NCI-H2029 (cell line): ENCODE measurements around the gene HDAC1.
"Not testable (repeated sequence)": the region's sequence is repeated elsewhere in the genome, so short reads cannot be mapped to it uniquely, and the experiment has no call there.

Experiments
- DNase-seq: peaks from one replicate; lab custom pipeline; 2025; lab: John Stamatoyannopoulos, UW

HDAC1 gene

DNA sequence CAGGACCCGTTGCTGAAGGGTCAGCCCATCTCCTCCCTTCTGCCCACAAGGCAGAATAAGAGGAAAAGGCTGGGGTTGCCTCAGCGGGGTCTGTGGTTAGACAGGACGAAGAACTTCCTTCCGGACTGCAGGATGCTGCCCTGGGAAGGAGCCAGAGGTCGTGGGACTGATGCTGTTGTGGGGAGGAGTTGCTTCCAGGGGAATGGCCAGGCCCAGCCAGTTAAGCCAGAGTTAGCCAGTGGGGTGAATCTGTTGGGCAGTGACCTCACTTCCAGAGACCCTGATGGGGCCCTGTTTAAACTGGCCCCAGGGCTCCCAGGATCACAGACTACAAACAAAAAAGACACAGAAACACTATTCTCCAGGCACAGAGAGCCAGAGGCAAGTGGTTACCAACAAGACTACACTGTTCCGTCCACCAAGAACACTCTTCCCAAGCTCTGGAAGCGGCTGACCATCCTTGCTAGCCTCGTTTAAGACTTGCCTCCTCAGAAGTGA lies 57.4 kb downstream of the HDAC1 start:
- no peak for DNase-seq

DNA sequence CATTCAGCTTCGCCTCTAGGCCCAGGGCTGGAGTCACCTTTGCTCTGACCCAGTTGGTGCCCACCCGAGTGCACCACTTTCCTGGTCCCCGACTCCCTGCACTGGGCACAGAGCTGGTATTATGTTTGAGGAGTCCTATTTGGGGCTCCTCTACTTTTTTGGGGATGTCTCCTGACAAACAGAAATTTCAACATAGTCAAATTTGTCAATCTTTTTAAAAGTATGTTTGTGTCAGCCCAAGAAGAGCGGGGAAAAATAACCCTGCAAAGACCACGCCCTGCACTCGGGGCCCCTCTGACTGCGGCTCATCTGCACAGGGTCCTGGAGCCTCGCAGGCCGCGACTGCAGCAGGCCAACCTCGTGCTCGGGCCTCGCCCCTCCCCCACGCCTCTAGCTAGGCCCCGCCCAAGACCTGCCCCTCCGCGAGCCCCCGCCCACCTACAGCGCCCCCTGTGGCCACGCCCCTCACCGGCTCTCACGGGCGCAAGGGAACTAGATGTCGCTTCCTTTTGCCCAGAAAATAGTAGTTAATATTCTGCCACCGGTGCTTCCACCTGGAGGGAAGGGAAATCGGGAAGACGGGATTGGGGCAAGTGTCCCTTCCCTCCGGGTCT lies 59.0 kb downstream of the HDAC1 start:
- peak; percentile 72 for DNase-seq

DNA sequence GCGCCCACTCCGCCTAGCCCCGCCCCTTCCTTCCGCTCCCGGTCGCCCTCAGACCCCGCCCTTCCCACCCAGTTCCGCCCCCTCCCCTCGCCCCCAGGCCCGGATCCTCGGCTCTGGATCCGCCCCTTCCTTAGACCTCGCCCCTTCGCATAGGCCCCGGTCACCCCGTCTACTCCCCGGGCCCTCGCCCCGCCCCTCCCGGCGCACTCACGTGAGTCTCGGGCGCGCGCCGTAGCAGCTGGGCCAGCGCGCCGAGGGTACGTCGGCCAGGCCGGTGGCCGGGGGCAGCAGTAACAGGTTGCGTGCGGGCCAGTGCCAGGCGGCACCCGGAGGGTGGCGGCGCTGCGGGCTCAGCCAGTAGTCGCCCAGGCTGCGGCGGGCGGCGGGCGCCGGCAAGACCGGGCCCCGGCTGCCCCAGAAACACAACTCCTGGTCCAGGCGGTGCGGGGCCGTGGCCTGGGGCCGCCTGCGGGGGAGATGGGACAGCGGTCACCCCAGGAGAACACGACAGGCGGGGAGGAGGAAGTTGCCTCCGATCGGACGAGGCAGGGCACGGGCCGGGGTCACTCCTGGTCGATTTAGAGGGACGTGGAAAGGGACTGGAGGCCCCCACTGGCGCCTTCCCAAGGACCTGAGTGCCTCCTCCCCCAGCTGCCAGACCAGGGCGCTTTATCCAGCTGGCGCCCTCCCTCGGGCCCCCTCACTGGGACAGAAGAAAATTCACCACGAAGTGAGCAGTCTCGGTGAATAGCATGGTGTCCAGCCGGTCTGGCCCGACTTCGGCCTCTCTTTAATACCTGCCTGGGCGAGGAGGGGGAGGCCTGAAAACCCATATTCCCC lies 59.7 kb downstream of the HDAC1 start:
- peak; percentile 88 for DNase-seq

DNA sequence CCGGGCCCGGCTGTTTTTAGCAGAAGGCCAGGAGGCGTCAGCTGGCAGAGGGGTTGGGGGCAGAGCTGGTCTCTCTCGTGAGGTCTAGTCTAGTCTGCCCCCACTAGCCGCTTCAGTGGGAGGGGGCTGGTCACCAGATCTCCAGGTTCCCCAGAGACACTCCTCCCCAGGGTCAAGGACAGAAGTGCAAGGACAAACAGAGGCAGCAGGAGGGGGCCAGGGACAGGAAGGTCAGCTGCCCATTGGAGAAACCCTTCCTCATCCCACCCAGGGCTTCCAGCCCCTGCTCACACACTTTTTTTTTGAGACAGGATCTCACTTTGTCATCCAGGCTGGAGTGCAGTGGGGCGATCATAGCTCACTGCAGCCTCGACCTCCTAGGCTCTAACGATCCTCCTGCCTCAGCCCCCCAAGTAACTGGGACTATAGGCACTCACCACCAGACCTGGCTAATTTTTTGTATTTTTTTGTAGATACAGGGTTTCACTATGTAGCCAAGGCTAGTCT lies 60.4 kb downstream of the HDAC1 start:
- no peak for DNase-seq

DNA sequence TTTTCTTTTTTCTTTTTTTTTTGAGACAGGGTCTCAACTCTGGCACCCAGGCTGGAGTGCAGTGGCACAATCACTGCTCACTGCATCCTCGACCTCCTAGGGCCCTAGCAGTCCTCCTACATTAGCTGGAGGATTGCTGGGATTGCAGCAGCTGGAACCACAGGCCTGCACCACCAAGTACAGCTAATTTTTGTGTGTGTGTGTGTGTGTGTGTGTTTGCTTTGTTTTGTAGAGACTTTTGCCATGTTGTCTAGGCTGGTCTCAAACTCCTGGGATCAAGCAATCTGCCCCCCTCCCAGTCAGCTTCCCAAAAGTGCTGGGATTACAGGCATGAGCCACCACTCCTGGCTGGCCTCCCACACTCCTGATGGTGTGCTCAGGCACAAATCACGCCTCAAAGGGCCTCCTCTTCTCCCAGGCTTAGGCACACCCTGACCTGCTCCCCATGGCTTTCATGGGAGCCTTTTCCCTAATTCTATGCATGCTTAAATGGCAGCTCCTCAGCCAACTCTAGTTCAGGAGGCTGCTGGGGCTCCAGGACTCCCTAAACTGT lies 61.0 kb downstream of the HDAC1 start:
- DNase-seq, result no peak

DNA sequence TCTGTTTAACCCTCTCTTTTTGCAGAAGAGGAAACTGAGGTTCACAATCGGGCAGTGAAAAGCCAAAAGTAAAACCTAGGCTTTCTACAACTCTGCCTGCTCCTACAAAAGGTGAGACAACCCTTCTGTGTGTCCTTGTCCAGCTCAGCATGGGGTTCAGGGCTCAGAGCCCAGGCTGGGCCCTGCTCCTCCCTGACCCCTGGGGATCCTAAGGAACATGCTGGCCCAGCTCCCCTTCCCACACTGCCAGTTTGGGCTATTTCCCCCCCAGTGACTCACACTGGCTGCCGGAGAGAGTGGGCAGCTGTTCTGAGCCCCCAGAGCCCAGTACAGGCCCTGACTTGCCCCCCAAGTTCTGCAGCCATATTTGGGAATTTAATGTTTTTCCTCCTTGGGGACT lies 61.5 kb downstream of the HDAC1 start:
- DNase-seq, result no peak

DNA sequence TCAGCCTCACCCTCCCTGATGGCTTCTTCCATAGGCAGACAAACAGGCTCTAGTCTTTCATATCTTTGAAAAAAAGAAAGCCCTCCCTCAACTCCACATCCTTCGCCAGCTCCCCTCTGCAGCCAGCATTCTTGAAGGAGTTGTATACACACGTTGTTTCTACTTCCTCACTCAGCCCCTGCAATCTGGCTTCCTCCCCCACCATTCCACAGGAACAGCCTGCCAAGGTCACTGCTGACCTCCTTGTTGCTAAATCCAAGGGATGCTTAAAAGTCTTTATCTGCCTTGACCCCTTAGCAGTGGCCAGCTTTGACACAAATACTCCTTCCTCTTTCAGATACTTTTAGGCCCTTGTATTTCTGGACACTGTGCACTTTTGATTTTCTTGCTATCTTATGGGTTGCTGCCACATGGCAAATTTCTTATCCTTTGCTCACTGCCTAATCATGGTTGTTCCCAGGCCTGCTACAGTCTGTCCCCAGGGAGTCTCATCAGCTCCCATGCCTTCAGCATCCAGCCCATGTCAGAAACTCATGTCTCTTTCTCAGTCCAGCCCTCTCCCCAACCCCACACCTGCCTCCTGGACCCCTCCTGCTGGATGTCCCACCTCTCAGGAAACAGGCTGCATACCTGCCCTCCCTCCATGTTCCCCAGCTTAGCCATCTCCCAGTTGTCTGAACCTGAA lies 62.1 kb downstream of the HDAC1 start:
- no peak for DNase-seq

DNA sequence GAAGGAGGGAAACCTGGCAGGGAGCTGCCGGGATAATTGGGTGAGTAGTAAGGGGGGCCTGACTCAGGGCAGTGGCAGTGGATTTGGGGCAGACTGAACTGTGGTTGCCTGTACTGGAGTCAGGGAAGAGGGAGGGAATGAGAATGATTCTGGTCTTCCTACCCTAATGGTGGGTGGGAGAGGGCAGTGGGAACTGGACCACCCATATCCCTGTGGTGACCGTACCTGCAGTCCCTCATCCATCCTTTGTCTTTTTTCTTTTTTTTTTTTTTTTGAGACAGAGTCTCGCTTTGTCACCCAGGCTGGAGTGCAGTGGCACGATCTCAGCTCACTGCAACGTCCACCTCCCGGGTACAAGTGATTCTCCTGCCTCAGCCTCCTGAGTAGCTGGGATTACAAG lies 63.9 kb downstream of the HDAC1 start:
- not testable (repeated sequence) for DNase-seq

DNA sequence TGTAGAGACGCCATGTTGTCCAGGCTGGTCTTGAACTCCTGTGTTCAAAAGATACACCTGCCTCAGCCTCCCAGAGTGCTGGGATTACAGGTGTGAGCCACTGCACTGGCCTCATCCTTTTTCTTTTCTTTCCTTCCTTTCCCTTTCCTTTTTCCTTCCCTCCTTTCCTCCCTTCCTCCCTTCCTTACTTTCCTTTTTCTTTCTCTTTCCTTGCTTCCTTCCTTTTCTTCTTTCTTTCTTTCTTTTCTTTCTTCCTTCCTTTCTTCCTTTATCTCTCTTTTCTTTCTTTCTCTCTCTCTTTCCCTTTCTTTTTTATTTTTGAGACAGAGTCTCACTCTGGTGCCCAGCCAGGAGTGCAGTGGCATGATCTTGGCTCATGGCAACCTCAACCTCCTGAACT lies 64.6 kb downstream of the HDAC1 start:
- no peak for DNase-seq

DNA sequence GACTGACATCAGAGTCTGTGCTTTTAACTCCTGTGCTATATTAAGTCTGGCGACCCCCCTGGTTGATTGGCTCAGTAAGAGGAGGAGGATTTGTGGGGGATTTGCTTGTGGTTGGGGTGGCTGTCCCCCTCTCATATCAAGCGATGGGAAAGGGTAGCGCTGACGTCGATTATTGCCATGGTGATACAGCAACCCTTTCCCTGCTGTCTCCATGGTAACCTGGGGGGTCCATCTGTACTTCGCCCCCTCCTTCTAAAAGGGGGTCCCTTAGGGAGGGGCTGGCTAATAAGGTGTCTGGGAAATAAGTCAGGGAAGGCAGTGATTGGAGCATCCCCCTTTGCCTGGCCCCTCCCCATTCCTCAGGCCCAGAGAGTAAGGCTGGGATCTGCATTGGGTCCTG lies 65.7 kb downstream of the HDAC1 start:
- DNase-seq, result no peak

DNA sequence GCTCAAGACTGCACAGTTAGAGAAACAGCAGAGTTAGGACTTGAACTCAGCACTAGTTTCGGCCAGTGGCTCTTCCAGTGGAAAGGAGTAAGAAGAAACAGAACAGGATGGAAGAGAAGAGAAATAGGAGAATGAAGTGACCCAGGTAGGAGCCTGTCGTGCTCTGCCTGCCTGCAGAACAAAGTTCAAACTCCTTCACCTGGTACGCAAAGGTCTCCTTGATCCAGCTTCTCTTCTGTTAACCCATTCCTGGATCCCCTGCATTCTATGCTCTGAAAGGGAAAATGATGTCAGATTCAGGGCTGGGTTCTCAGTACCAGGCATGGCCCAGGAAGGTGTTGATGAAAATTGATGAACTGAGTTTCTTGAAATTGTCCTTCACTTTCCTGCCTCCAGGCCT lies 66.6 kb downstream of the HDAC1 start:
- no peak for DNase-seq

DNA sequence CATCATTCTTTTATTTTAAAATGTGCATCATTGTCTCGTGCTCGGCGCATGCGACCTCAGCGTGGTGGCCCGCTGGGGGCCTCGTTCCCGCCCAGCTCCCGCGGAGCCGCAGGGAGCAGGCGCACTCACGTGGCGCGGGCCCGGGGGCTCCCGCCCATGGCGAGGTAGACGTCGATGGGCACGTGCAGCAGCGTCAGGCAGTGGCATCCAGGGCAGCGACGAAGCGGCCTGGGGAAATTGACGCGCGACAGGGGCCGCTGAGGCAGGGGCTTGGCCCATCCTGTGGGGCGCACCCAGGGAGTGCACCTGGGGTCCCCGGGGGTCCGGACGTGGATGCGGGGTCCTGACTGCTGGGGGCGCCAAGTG lies 69.4 kb downstream of the HDAC1 start:
- DNase-seq, result no peak

DNA sequence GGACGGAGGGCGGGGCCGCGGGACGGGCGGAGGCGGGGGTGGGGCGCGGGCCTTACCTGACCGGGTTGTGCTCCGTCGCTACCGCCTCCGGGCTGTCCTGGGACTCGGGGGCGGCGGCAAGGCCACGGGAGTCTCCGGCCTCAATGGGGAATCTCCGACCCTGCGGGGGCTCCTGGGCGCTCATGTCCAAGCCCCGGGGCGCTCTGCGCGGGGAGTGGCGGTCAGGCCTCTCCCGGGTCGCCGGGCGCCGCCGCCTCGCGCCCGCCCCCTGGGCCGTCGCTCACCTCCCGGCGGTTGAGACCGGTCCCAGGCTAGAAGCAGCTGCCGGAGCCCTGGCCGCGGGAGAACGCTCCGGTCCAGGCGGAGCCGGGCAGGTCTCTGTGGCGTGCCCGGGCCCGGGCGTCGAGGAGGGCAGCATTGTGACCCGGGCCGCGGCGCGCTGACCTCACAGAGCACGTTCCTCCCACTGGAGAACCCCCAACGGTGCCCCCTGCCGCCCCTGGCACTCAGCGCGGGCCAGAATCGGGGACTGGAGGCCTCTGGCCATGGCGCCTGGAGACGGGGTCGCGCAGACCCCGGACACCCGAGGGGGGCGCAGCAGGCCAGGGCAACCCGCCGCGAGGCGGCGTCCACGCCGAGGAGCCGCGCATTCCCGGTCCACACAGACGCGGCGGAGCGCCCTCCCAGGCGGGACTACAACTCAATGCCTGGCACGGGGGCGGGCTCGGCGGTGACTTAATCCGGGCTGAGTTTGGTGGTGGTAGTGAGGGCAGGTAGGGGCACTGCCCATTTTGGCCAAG lies 70.0 kb downstream of the HDAC1 start:
- no peak for DNase-seq

DNA sequence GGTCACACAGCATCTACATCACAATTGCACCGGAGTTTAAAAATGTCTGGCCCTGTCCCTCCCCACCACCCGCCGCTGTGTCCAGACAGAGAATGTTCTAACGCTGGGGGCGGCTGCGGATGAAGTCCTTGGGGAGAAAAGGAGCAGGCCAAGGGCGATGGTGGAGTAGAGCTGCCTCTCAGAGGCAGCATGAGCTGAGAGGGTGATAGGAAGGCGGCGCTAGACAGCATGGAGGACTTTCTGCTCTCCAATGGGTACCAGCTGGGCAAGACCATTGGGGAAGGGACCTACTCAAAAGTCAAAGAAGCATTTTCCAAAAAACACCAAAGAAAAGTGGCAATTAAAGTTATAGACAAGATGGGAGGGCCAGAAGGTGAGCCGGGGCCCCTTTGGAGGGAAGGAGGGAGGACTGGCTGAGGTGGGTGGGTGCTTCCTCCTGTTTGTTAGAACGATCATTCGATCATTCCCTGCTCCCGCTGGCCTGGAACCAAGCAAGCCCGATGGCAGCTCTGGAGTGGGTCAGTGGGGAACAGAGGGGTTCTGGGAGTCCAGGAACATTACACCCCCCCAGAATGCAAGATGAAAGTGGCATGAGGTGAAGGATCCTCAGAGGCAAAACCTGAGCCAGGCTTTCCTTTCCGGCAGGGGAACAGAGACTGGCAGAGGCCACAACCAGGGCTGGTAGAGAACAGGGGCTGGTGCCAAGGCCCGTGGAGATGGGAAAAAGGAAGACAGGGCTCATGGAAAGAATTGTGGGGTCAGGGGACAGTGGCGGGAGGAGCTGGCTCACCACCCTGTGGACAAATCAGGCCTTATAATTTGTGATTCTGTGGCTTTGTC lies 70.8 kb downstream of the HDAC1 start, which contains the start of the genes FAM229A and TSSK3:
FAM229A (minus strand) TSS at position 12 of the 840 bp plus-strand sequence. CDS start 394 bp downstream, outside the sequence.
TSSK3 (plus strand) TSS at position 66 of the 840 bp plus-strand sequence; CDS start at position 229, 163 bp downstream.
- no peak for DNase-seq

DNA sequence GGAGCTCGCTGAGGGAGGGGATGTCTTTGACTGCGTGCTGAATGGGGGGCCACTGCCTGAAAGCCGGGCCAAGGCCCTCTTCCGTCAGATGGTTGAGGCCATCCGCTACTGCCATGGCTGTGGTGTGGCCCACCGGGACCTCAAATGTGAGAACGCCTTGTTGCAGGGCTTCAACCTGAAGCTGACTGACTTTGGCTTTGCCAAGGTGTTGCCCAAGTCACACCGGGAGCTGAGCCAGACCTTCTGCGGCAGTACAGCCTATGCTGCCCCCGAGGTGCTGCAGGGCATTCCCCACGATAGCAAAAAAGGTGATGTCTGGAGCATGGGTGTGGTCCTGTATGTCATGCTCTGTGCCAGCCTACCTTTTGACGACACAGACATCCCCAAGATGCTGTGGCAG lies 71.8 kb downstream of the HDAC1 start:
- no peak for DNase-seq

DNA sequence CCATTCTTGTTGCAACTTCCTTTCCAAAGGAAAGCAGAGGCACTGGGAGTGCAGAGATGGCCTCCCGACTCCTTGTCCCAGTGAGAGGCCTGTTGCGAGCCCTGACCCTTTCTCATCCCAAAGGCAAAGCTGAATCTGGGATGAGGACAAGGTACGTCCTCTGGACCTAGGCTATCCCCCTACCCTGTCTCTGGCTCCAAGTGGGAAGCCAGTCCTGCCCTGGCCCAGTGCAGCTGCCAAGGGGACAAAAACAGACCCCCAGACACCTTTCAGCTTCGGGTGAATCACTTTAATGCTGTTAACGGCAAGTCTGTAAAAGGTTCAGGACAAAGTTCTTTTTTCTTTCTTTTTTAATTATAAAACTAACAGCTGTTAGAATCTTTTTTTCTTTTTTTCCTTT lies 73.0 kb downstream of the HDAC1 start:
- DNase-seq, result no peak

DNA sequence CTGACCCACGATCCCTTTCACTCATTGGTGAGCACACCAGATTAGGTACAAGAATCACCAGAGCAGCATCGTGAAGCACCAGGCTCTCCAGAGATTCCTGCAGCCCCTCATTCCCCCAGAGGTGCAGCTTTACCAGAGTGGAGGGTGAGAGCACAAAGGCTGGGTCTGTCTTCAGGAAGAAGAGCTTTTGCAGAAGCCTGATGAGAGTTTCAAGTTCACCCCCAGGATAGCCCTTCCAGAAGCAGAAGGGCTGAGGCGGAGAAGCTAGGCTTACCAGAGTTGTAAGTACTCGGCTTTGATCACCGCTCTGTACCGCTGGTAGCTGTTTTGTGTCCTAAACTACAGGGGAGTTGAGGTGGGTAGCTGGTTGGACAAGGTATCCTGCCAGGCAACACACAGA lies 73.6 kb downstream of the HDAC1 start:
- DNase-seq, result no peak

DNA sequence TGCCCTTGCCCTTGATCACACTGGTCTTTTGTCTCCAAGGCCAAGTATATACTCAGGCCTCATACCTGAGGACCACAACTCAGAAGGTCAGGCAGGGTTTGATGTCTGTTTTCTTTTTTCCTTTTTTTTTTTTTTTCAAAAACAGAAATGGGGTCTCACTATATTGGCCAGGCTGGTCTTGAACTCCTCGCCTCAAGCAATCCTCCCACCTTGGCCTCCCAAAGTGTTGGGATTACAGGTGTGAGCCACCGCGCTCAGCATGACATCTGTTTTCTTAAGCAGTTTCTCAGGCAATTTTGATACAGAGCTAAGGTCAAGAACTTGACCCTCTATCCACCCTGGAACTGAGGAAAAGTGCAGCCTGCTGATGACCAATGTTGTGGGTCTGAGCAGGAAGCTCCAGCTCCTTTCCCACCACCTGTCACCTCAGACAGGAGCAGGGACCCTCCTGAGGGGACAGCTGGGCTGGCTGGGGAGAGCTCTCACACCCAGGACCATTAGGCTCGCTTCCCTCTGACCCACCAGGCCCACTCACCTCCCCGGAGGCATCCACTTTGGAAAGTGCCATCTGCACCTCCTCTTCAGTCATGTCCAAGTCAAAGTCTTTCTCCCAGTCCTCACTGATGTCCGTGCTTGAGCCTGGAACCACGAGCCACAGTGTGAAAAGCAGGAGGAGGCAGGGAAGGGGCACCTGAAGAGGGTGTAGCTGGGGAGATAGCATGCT lies 76.2 kb downstream of the HDAC1 start:
- no peak for DNase-seq

DNA sequence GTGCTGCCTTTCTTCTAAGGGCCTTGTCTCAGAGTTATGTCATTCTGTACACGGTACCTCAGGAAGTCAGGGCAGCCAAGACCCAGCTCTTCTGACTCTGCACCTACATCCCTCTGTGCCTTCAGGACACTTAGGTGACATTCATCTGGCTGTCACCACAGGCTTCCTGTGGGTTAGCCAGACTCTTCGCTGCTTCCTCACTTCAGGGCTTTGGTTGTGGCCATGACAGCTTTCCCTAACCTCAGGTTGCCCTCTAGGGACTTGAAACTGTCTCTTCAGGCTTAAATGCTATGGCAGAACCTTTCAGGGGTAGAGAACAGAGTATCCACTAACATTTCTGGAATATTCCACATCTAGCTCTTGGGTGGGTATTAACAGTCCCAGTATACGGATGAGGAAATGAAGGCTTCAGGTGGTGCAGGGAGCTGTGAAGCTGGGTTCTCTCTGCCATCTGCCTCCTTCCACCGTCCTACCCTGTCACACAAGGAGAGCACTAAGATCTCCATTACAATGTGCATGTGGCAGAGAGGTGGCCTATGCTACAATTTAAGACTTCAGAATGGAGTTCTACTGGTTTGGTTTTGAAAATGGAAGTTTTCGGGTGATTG lies 80.4 kb downstream of the HDAC1 start:
- DNase-seq, result no peak
